ENCODE results near the gene HEXD.

DNA sequence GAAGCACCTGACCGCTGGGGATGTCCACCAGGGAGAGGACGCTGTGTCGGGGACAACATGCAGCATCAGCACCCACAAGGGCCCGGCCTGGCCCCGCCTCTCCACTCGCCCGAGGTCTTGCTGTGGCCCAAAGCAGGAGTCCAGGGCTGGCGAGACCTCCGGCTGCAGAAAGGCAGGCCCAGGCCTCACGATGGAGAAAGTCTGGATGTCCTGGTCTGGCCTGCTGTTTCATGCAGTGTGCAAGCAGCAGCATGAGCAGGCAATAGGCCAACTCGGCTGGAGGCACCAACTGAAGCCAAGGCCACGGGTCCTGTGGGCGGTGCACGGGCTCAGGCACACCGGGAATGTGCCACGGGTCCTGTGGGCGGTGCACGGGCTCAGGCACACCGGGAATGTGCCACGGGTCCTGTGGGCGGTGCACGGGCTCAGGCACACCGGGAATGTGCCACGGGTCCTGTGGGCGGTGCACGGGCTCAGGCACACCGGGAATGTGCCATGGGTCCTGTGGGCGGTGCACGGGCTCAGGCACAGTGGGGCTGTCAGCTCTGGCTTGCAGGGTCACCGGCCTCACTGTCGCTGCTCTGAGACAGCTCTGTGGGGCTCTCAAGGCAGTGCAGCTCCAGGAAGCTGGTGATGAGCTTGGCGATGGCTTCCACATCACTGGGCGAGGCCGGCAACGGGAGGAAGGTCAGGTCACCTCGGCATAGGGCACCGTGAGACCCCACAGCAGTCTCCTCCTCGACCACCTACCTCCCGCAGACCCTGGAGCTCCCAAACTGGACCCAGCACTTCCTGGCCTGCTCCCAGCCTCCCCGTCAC, 25.5 kb downstream of the HEXD start:
- TF ChIP-seq YY1 (IDR thresholded peaks at IDR 0.05; ENCODE audit: low read depth) (0 out of 2 replicates have a peak, but pooled peaks have one; percentile 7), EP300 (IDR thresholded peaks at IDR 0.05; ENCODE audit: borderline replicate concordance) (peak; percentile 82), CREB1 (IDR thresholded peaks at IDR 0.05; ENCODE audit: low read depth) (no peak), RAD21 (IDR thresholded peaks at IDR 0.05; ENCODE audit: low read depth) (no peak), NFIC (IDR thresholded peaks at IDR 0.05) (peak; percentile 97), FOXM1 (IDR thresholded peaks at IDR 0.05; ENCODE audit: borderline replicate concordance, low read depth) (no peak)
- TF ChIP-seq, protein P1, sequence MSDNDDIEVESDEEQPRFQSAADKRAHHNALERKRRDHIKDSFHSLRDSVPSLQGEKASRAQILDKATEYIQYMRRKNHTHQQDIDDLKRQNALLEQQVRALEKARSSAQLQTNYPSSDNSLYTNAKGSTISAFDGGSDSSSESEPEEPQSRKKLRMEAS (IDR thresholded peaks at IDR 0.05), result peak; percentile 88
- TF ChIP-seq, protein P2, sequence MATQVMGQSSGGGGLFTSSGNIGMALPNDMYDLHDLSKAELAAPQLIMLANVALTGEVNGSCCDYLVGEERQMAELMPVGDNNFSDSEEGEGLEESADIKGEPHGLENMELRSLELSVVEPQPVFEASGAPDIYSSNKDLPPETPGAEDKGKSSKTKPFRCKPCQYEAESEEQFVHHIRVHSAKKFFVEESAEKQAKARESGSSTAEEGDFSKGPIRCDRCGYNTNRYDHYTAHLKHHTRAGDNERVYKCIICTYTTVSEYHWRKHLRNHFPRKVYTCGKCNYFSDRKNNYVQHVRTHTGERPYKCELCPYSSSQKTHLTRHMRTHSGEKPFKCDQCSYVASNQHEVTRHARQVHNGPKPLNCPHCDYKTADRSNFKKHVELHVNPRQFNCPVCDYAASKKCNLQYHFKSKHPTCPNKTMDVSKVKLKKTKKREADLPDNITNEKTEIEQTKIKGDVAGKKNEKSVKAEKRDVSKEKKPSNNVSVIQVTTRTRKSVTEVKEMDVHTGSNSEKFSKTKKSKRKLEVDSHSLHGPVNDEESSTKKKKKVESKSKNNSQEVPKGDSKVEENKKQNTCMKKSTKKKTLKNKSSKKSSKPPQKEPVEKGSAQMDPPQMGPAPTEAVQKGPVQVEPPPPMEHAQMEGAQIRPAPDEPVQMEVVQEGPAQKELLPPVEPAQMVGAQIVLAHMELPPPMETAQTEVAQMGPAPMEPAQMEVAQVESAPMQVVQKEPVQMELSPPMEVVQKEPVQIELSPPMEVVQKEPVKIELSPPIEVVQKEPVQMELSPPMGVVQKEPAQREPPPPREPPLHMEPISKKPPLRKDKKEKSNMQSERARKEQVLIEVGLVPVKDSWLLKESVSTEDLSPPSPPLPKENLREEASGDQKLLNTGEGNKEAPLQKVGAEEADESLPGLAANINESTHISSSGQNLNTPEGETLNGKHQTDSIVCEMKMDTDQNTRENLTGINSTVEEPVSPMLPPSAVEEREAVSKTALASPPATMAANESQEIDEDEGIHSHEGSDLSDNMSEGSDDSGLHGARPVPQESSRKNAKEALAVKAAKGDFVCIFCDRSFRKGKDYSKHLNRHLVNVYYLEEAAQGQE (IDR thresholded peaks at IDR 0.05; ENCODE audit: low read depth), result no peak
